Measurements from ENCODE around the gene TPR.

TPR gene

GRCh38 chr1:186311375-186312051 lies 63.5 kb downstream of the TPR start:
- Histone ChIP-seq H3K9ac (no peak overlapping the region), H3K4me2 (no peak overlapping the region), H3K4me3 (IDR thresholded peaks at IDR 0.05; ENCODE audit: insufficient read depth, low read depth, low read length) (no peak overlapping the region), H4K20me1 (ENCODE audit: insufficient read depth) (no peaks in the 10 kb centered on the region), H3K27me3 (ENCODE audit: insufficient read depth, low read depth) (no peaks in the 10 kb centered on the region), H3K27ac (no peak overlapping the region), H3K36me3 (ENCODE audit: insufficient read depth) (peaks cover 5% of the 10 kb centered on the region; the same call in 1 of the 2 replicates), H3K4me1 (ENCODE audit: low read depth, poor library complexity, severe bottlenecking) (no peaks in the 10 kb centered on the region), H3K79me2 (ENCODE audit: insufficient read depth, low read depth) (no peaks in the 10 kb centered on the region), H2AFZ (ENCODE audit: low read depth) (no peak overlapping the region)
- TF ChIP-seq CTCF (conservative IDR thresholded peaks at IDR 0.05; ENCODE audit: low read depth, low read length), result no peak

- peaks cover under 1% of the 10 kb centered on the region; the same call in 1 of the 2 replicates for H3K36me3 ChIP-seq (ENCODE audit: insufficient read depth)
These were observed 64.7 kb downstream of the TPR start for GRCh38 chr1:186310307-186310706.

GRCh38 chr1:186308264-186309060 lies 66.6 kb downstream of the TPR start:
- Histone ChIP-seq H3K4me3 (IDR thresholded peaks at IDR 0.05; ENCODE audit: insufficient read depth, low read depth, low read length) (no peak overlapping the region), H3K4me2 (no peak overlapping the region), H3K27me3 (ENCODE audit: insufficient read depth, low read depth) (no peaks in the 10 kb centered on the region), H2AFZ (ENCODE audit: low read depth) (no peak overlapping the region), H3K79me2 (ENCODE audit: insufficient read depth, low read depth) (no peaks in the 10 kb centered on the region), H4K20me1 (ENCODE audit: insufficient read depth) (no peaks in the 10 kb centered on the region), H3K9ac (no peak overlapping the region), H3K36me3 (ENCODE audit: insufficient read depth) (no peaks in the 10 kb centered on the region), H3K27ac (no peak overlapping the region), H3K4me1 (ENCODE audit: low read depth, poor library complexity, severe bottlenecking) (no peaks in the 10 kb centered on the region)
- no peak for TF ChIP-seq CTCF (conservative IDR thresholded peaks at IDR 0.05; ENCODE audit: low read depth, low read length)

More at GRCh38 chr1:186310307-186310706, 64.7 kb downstream of the TPR start:
- H3K4me1 ChIP-seq (ENCODE audit: low read depth, poor library complexity, severe bottlenecking), result no peaks in the 10 kb centered on the region
- H3K4me3 ChIP-seq (IDR thresholded peaks at IDR 0.05; ENCODE audit: insufficient read depth, low read depth, low read length), result no peak overlapping the region
- H3K27ac ChIP-seq, result no peak overlapping the region
- no peaks in the 10 kb centered on the region for H3K79me2 ChIP-seq (ENCODE audit: insufficient read depth, low read depth)
- TF ChIP-seq CTCF (conservative IDR thresholded peaks at IDR 0.05; ENCODE audit: low read depth, low read length), result no peak
- no peak overlapping the region for H2AFZ ChIP-seq (ENCODE audit: low read depth)
- no peaks in the 10 kb centered on the region for H3K27me3 ChIP-seq (ENCODE audit: insufficient read depth, low read depth)
- no peak overlapping the region for H3K9ac ChIP-seq
- no peak overlapping the region for H3K4me2 ChIP-seq
- no peaks in the 10 kb centered on the region for H4K20me1 ChIP-seq (ENCODE audit: insufficient read depth)

GRCh38 chr1:186307445-186307844 lies 67.6 kb downstream of the TPR start:
- Histone ChIP-seq H3K9ac (no peak overlapping the region), H2AFZ (ENCODE audit: low read depth) (no peak overlapping the region), H3K36me3 (ENCODE audit: insufficient read depth) (no peaks in the 10 kb centered on the region), H3K4me1 (ENCODE audit: low read depth, poor library complexity, severe bottlenecking) (no peaks in the 10 kb centered on the region), H3K4me2 (no peak overlapping the region), H3K27ac (no peak overlapping the region), H4K20me1 (ENCODE audit: insufficient read depth) (no peaks in the 10 kb centered on the region), H3K79me2 (ENCODE audit: insufficient read depth, low read depth) (no peaks in the 10 kb centered on the region), H3K4me3 (IDR thresholded peaks at IDR 0.05; ENCODE audit: insufficient read depth, low read depth, low read length) (no peak overlapping the region), H3K27me3 (ENCODE audit: insufficient read depth, low read depth) (no peaks in the 10 kb centered on the region)
- no peak for TF ChIP-seq CTCF (conservative IDR thresholded peaks at IDR 0.05; ENCODE audit: low read depth, low read length)
